ENCODE results near the gene ANKRD24.
"Not testable (repeated sequence)": the region's sequence is repeated elsewhere in the genome, so short reads cannot be mapped to it uniquely, and the experiment has no call there.

The ANKRD24 gene

GRCh38 chr19:4174213-4174894 is 8.1 kb upstream of the ANKRD24 start:
- DNase-seq, result no peak

GRCh38 chr19:4174895-4175668 is 7.4 kb upstream of the ANKRD24 start:
- no peak for DNase-seq

GRCh38 chr19:4175669-4175931 is 6.9 kb upstream of the ANKRD24 start:
- no peak for DNase-seq

GRCh38 chr19:4177146-4177545 is 5.3 kb upstream of the ANKRD24 start:
- no peak for DNase-seq

GRCh38 chr19:4178990-4179389 is 3.5 kb upstream of the ANKRD24 start:
- DNase-seq, result no peak

GRCh38 chr19:4181053-4181508 is 1.4 kb upstream of the ANKRD24 start:
- DNase-seq, result no peak

GRCh38 chr19:4183967-4184717 is 1.7 kb downstream of the ANKRD24 start:
- no peak for DNase-seq

GRCh38 chr19:4184718-4185352 is 2.3 kb downstream of the ANKRD24 start:
- DNase-seq, result no peak

GRCh38 chr19:4185413-4186086 is 3.1 kb downstream of the ANKRD24 start:
- no peak for DNase-seq

GRCh38 chr19:4186087-4186993 is 3.9 kb downstream of the ANKRD24 start:
- peak; percentile 26 for DNase-seq

GRCh38 chr19:4187313-4188122 is 5.0 kb downstream of the ANKRD24 start:
- DNase-seq, result no peak

- DNase-seq, result no peak
Measured at GRCh38 chr19:4189641-4190040, 7.2 kb downstream of the ANKRD24 start.

- not testable (repeated sequence) for DNase-seq
Measured at GRCh38 chr19:4192537-4192936, 10.0 kb downstream of the ANKRD24 start.

GRCh38 chr19:4194353-4194752 is 11.9 kb downstream of the ANKRD24 start:
- no peak for DNase-seq

- DNase-seq, result no peak
Measured at GRCh38 chr19:4196009-4196408, 13.5 kb downstream of the ANKRD24 start.

- DNase-seq, result no peak
Measured at GRCh38 chr19:4196587-4197148, 14.2 kb downstream of the ANKRD24 start.

- no peak for DNase-seq
Measured at GRCh38 chr19:4197228-4197624, 14.7 kb downstream of the ANKRD24 start.

- DNase-seq, result peak; percentile 18
Measured at GRCh38 chr19:4197625-4198466, 15.4 kb downstream of the ANKRD24 start.

GRCh38 chr19:4198467-4199126 is 16.1 kb downstream of the ANKRD24 start:
- DNase-seq, result no peak
